GM12878 (cell line): ENCODE results near the gene GEMIN2.

ENCODE experiments used
- CHD2 ChIP-seq: IDR thresholded peaks from 2 replicates; pipeline ENCODE4 v1.6.1; 2011; ENCODE audit warnings: low read depth, low read length, improper control_type of control experiment, borderline replicate concordance
- CREB1 ChIP-seq: IDR thresholded peaks from 2 replicates; pipeline ENCODE4 v1.6.1; 2012; ENCODE audit warnings: low read depth, mild to moderate bottlenecking, inconsistent platforms
- EGR1 ChIP-seq, 2 experiments: IDR thresholded peaks; 1 replicate in 1 of 2; 2 replicates in 1 of 2; pipeline ENCODE4 v1.6.1; 2011 to 2012; ENCODE audit warnings: low read depth in 2 of 2, low read length in 2 of 2, borderline replicate concordance in 1 of 2, mild to moderate bottlenecking in 1 of 2, moderate library complexity in 1 of 2
- FOXK2 ChIP-seq: fragments of 450-650 bp; IDR thresholded peaks from 2 replicates; pipeline ENCODE4 v1.6.1; 2017; ENCODE audit warnings: mild to moderate bottlenecking, moderate library complexity
- IKZF2 ChIP-seq, 2 experiments: fragments of 450-650 bp; IDR thresholded peaks; 2 replicates each; pipeline ENCODE4 v1.6.1; 2017; ENCODE audit warnings: mild to moderate bottlenecking in 2 of 2, moderate library complexity in 2 of 2
- JUND ChIP-seq: IDR thresholded peaks from 2 replicates; pipeline ENCODE4 v1.6.1; 2012; ENCODE audit warnings: low read depth, mild to moderate bottlenecking, low read length, improper control_type of control experiment, moderate library complexity
- LARP7 ChIP-seq: fragments of 450-650 bp; IDR thresholded peaks from 2 replicates; pipeline ENCODE4 v1.6.1; 2017; ENCODE audit warnings: mild to moderate bottlenecking
- SUZ12 ChIP-seq: fragments of 200-600 bp; sonication (generic); IDR thresholded peaks from one replicate; pipeline ENCODE4 v1.6.1; 2018; ENCODE audit warnings: antibody characterized with exemption, mild to moderate bottlenecking; ENCODE audit not compliant: unreplicated experiment
- ZZZ3 ChIP-seq: IDR thresholded peaks from 2 replicates; pipeline ENCODE4 v1.6.1; 2011; ENCODE audit warnings: low read depth; ENCODE audit not compliant: control insufficient read depth, insufficient read length
- TF ChIP-seq, protein P1 (sequence below), 3 experiments: IDR thresholded peaks in 2 of 3; conservative IDR thresholded peaks in 1 of 3; 2 replicates each; pipeline ENCODE4 v1.5.1; 2011; ENCODE audit warnings: low read depth in 3 of 3, low read length in 3 of 3, mild to moderate bottlenecking in 3 of 3, control low read depth in 2 of 3, moderate library complexity in 2 of 3, inconsistent platforms in 1 of 3, mixed read lengths in 1 of 3; ENCODE audit not compliant: control insufficient read depth in 2 of 3, insufficient read depth in 1 of 3; ENCODE audit errors: extremely low read depth in 1 of 3

GRCh38 chr14:39157491-39157890 lies 43.4 kb downstream of the GEMIN2 start:
- no peak for TF ChIP-seq JUND
- TF ChIP-seq, protein P1, sequence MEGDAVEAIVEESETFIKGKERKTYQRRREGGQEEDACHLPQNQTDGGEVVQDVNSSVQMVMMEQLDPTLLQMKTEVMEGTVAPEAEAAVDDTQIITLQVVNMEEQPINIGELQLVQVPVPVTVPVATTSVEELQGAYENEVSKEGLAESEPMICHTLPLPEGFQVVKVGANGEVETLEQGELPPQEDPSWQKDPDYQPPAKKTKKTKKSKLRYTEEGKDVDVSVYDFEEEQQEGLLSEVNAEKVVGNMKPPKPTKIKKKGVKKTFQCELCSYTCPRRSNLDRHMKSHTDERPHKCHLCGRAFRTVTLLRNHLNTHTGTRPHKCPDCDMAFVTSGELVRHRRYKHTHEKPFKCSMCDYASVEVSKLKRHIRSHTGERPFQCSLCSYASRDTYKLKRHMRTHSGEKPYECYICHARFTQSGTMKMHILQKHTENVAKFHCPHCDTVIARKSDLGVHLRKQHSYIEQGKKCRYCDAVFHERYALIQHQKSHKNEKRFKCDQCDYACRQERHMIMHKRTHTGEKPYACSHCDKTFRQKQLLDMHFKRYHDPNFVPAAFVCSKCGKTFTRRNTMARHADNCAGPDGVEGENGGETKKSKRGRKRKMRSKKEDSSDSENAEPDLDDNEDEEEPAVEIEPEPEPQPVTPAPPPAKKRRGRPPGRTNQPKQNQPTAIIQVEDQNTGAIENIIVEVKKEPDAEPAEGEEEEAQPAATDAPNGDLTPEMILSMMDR (IDR thresholded peaks at IDR 0.05 in 2 of 3, conservative IDR thresholded peaks at IDR 0.05 in 1 of 3; ENCODE audit: control insufficient read depth in 2 of 3, extremely low read depth in 1 of 3, insufficient read depth in 1 of 3, low read depth in 3 of 3, low read length in 3 of 3) = no peak
- TF ChIP-seq IKZF2 (IDR thresholded peaks at IDR 0.05) = no peak
- TF ChIP-seq FOXK2 = no peak
- no peak for TF ChIP-seq CREB1
- no peak for TF ChIP-seq ZZZ3
- TF ChIP-seq LARP7 = no peak
- TF ChIP-seq SUZ12 = no peak
- TF ChIP-seq EGR1 (IDR thresholded peaks at IDR 0.05; ENCODE audit: borderline replicate concordance in 1 of 2, low read depth in 2 of 2, low read length in 2 of 2) = no peak
- TF ChIP-seq CHD2 = no peak
